Gastrocnemius medialis (tissue), 4 donors: ENCODE results near the gene VASP. TPM values are rescaled to one million over a fixed set of nuclear protein-coding genes. Genes with fewer than 3 reads are reported as not detected.

Experiments
- ATAC-seq, 2 donors: fragments of 150-250 bp; one replicate each; pipeline ENCODE4 v1.9.1; 2016
- DNase-seq, 2 donors: peaks; one replicate each; pipeline ENCODE4 v3.0.0-alpha.2; 2019
- H3K27ac ChIP-seq, 4 donors: fragments of 200-600 bp; sonication (generic); 1 replicate in 1 of 4; 2 replicates in 3 of 4; pipeline ENCODE4 v1.5.1; 2016 to 2018; ENCODE audit warnings: mild to moderate bottlenecking in 2 of 4, moderate library complexity in 1 of 4
- H3K27me3 ChIP-seq, 3 donors: fragments of 200-600 bp; sonication (generic) in 2 of 3; 1 replicate in 1 of 3; 2 replicates in 2 of 3; pipeline versions ENCODE4 v1.5.1 to v1.6.0; 2016 to 2019; ENCODE audit warnings: mild to moderate bottlenecking in 1 of 3, moderate library complexity in 1 of 3
- H3K36me3 ChIP-seq, 2 donors: fragments of 200-600 bp; sonication (generic) in 1 of 2; one replicate each; pipeline ENCODE4 v1.5.1; 2017 to 2018
- H3K4me1 ChIP-seq, 2 donors: fragments of 200-600 bp; sonication (generic) in 1 of 2; one replicate each; pipeline ENCODE4 v1.5.1; 2016 to 2017; ENCODE audit warnings: mild to moderate bottlenecking in 2 of 2
- H3K4me3 ChIP-seq, 4 donors: fragments of 200-600 bp; sonication (generic) in 3 of 4; 1 replicate in 1 of 4; 2 replicates in 3 of 4; pipeline ENCODE4 v1.5.1; 2016 to 2019; ENCODE audit warnings: mild to moderate bottlenecking in 2 of 4
- H3K9me3 ChIP-seq, 3 donors: fragments of 200-600 bp; sonication (generic) in 2 of 3; 1 replicate in 1 of 3; 2 replicates in 2 of 3; pipeline ENCODE4 v1.5.1; 2016 to 2019
- POLR2A ChIP-seq, 2 donors: fragments of 450-650 bp; IDR thresholded peaks; one replicate each; pipeline ENCODE4 v1.6.1; 2017; ENCODE audit warnings: antibody characterized with exemption in 2 of 2, mild to moderate bottlenecking in 2 of 2, moderate library complexity in 2 of 2
- in situ Hi-C, 4 donors: fragments of 200-750 bp; cut with MboI; loops; one replicate each; pipeline versions ENCODE4 v1.15.0 to v1.8.0; 2017; ENCODE audit warnings: low sequenced_read_pairs in 4 of 4
- intact Hi-C: fragments of 100-400 bp; cut with DNase I; formaldehyde crosslinking; loops from one replicate; pipeline ENCODE4 v1.15.1; 2023; ENCODE audit warnings: low total_unique reads
- total RNA-seq, 4 donors: library from RNA; depleted of rRNA; stranded (reverse); fragments of >200 nt; gene quantifications; one replicate each; pipeline versions ENCODE4 v1.1.0 to v1.2.3, GENCODE V29; 2016
- TF ChIP-seq, protein P1 (sequence below), 5 experiments: fragments of 450-650 bp in 3 of 5; fragments of 200-600 bp in 2 of 5; sonication (generic) in 2 of 5; IDR thresholded peaks in 4 of 5; conservative IDR thresholded peaks in 1 of 5; 1 replicate in 4 of 5; 2 replicates in 1 of 5; pipeline ENCODE4 v1.5.1; 2016 to 2019; ENCODE audit warnings: antibody characterized with exemption in 5 of 5, mild to moderate bottlenecking in 3 of 5, moderate library complexity in 3 of 5

Gene VASP
- total RNA-seq, 4 donors from 2014 or later, result 10.2 to 18.2 (median 16.4) TPM

DNA sequence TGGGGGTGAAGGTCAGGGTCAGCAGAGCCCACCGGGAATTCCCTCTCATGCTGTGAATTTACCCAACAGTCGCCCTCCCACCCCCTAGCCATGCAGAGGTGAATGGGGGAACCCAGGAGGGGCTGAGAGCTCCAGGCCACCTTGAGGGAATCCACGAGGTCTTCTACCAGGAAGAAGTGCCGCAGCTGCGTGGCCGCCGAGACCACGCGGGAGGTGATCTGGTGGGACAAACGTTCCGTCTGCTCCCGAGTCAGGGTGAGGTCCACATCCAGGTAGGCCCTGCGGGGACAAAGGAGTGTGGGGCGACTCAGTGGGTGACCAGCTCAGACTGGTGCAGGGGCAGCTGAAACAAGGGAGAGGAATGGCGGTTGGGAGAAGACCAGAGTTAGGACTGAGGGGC lies 18.6 kb upstream of the VASP start:
- in situ Hi-C loops (no loop called here), intact Hi-C loops (no loop called here)
- peaks cover 25 to 30% of the 10 kb centered on the region in 2 donors for H3K4me1 ChIP-seq

DNA sequence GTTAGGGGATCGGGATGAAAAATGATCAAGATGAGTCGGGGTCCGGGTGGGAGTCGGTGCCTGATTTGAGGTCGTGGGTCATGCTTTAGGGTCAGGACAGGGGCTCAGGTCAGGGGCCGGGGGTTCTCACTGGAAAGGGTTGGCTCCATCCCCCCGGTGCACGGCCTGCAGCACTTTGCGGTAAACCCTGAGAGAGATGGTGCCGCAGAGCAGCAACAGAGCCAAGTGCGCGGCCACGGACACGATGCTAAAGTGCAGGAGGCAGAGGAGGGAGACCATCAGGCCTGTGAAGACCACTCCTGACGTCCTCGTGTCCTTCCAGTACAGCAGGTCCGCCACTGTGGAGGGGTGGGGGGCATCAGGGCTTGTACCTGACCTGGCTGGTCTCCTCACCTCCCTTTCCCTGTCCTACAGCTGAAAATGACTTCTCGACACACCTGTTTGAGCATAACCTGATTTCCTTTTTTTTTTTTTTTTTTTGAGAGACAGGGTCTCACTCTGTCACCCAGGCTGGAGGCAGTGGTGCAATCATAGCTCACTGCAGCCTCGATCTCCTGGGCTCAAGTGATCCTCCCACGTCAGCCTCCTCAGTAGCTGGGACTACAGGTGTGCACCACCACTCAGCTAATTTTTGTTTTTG lies 17.9 kb upstream of the VASP start:
- intact Hi-C loops (no loop called here), in situ Hi-C loops (no loop called here)
- no peaks in the 10 kb centered on the region for H3K27me3 ChIP-seq
- no peak overlapping the region for H3K4me3 ChIP-seq
- ATAC-seq (no peak), DNase-seq (no peak)
- no peaks in the 10 kb centered on the region for H3K9me3 ChIP-seq
- H3K4me1 ChIP-seq, result peaks cover 30% of the 10 kb centered on the region in 2 donors
- H3K27ac ChIP-seq, result peak overlapping the region in 2 of 4 donors; percentile 99
- TF ChIP-seq, protein P1, sequence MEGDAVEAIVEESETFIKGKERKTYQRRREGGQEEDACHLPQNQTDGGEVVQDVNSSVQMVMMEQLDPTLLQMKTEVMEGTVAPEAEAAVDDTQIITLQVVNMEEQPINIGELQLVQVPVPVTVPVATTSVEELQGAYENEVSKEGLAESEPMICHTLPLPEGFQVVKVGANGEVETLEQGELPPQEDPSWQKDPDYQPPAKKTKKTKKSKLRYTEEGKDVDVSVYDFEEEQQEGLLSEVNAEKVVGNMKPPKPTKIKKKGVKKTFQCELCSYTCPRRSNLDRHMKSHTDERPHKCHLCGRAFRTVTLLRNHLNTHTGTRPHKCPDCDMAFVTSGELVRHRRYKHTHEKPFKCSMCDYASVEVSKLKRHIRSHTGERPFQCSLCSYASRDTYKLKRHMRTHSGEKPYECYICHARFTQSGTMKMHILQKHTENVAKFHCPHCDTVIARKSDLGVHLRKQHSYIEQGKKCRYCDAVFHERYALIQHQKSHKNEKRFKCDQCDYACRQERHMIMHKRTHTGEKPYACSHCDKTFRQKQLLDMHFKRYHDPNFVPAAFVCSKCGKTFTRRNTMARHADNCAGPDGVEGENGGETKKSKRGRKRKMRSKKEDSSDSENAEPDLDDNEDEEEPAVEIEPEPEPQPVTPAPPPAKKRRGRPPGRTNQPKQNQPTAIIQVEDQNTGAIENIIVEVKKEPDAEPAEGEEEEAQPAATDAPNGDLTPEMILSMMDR (IDR thresholded peaks at IDR 0.05 in 4 of 5, conservative IDR thresholded peaks at IDR 0.05 in 1 of 5), result no peak
- no peak for TF ChIP-seq POLR2A (IDR thresholded peaks at IDR 0.05)
- peaks cover 0 to 8% of the 10 kb centered on the region in 2 donors for H3K36me3 ChIP-seq

More for the DNA sequence above, 18.6 kb upstream of the VASP start:
- no peak for ATAC-seq
- peak overlapping the region in 2 of 4 donors; percentile 23 to 99 for H3K27ac ChIP-seq
- H3K9me3 ChIP-seq, result no peaks in the 10 kb centered on the region
- no peak overlapping the region for H3K4me3 ChIP-seq
- H3K36me3 ChIP-seq, result peaks cover 0 to 8% of the 10 kb centered on the region in 2 donors
- no peak for DNase-seq
- no peaks in the 10 kb centered on the region for H3K27me3 ChIP-seq
- TF ChIP-seq, protein P1 (IDR thresholded peaks at IDR 0.05 in 4 of 5, conservative IDR thresholded peaks at IDR 0.05 in 1 of 5), result no peak
- TF ChIP-seq POLR2A (IDR thresholded peaks at IDR 0.05), result no peak

DNA sequence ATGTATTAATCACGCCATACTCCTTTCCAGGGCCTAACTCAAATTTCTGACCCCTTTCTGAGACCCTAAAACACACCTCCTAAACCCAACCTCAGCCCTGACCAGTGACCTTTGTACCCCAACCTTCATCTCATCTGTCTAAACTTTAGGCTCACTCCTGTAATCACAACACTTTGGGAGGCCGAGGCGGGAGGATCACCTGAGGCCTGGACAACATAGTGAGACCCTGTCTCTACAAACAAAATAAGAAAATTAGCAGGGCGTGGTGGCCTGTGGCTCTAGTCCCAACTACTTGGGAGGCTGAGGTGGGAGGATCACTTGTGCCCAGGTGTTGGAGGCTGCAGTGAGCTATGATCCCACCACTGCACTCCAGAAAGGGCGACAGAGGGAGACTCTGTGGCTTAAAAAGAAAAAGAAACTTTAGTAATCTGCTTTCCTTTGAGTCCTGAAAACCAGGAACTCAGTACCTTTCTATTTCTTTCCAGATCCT lies 15.1 kb upstream of the VASP start:
- DNase-seq, result no peak
- Histone ChIP-seq H3K4me3 (peak overlapping the region; percentile 73 to 88 (median 82)), H3K27me3 (peaks cover 0 to 2% (median 0%) of the 10 kb centered on the region in 3 donors), H3K9me3 (no peaks in the 10 kb centered on the region), H3K4me1 (peaks cover 23 to 28% of the 10 kb centered on the region in 2 donors), H3K27ac (peak overlapping the region; percentile 95 to 99 (median 98)), H3K36me3 (peaks cover 0 to 8% of the 10 kb centered on the region in 2 donors)
- no peak for ATAC-seq
- TF ChIP-seq, protein P1 (IDR thresholded peaks at IDR 0.05 in 4 of 5, conservative IDR thresholded peaks at IDR 0.05 in 1 of 5), result no peak
- no peak for TF ChIP-seq POLR2A (IDR thresholded peaks at IDR 0.05)
- in situ Hi-C loops, result no loop called here
- intact Hi-C loops, result loop anchor here (10.0 kb wide), 1 partner anchor 167 kb away; the partner anchor contains the start of gene CKM

DNA sequence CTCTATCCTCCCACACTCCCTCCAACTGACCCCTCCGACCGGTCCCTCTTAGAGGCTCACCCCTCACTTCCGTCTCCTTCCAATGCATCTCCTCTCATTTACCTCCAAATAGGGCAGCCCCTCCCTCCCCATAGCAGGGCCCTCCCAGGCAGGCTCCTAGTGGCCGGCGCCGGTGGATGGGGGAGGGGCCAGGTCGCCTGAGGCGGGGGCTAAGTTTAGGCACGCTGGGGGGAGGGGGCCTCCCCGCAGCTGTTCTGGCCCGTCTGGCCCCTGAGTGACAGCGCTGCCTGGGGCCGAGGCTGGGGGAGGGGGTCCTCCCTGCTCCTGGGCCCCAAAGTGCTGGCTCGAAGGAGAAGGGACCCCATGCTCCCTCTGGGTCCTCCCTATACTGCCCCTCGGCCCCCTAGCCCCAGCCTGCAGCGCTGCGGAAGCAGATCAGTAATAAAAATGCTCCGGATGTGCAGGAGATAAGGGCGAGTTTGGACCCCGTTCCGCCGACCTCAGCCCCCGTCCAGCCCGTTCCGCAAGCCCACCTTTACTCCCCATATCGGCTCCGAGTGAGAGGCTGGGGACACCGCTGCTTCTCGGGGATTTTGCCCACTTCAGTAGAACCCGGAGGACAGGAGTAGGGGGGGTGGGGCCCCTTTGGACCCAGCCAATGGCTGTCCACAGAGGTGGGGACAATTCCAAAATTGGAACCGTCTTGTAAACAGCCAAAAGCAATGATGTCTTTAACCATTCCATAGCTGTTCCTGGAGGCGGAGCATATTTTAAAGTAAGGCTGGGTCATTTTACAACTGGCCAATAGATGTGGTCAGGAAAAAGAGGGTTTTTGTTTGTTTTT lies 14.4 kb upstream of the VASP start:
- peak overlapping the region; percentile 73 to 88 (median 82) for H3K4me3 ChIP-seq
- in situ Hi-C loops (no loop called here), intact Hi-C loops (loop anchor here (10.0 kb wide), 1 partner anchor 168 kb away; the partner anchor contains the start of gene CKM)
- ATAC-seq (peak; percentile 79 to 87), DNase-seq (peak; percentile 83 to 91)
- peak overlapping the region; percentile 95 to 99 (median 98) for H3K27ac ChIP-seq
- H3K9me3 ChIP-seq, result no peaks in the 10 kb centered on the region
- peaks cover 26 to 30% of the 10 kb centered on the region in 2 donors for H3K4me1 ChIP-seq
- H3K27me3 ChIP-seq, result peaks cover 0 to 9% (median 2%) of the 10 kb centered on the region in 3 donors
- TF ChIP-seq, protein P1 (IDR thresholded peaks at IDR 0.05 in 4 of 5, conservative IDR thresholded peaks at IDR 0.05 in 1 of 5), result no peak
- peak in 1 of 2 donors; percentile 27 for TF ChIP-seq POLR2A (IDR thresholded peaks at IDR 0.05)
- peaks cover 0 to 8% of the 10 kb centered on the region in 2 donors for H3K36me3 ChIP-seq
